ENCODE results near the gene SPATA31D3.

Gene SPATA31D3

DNA sequence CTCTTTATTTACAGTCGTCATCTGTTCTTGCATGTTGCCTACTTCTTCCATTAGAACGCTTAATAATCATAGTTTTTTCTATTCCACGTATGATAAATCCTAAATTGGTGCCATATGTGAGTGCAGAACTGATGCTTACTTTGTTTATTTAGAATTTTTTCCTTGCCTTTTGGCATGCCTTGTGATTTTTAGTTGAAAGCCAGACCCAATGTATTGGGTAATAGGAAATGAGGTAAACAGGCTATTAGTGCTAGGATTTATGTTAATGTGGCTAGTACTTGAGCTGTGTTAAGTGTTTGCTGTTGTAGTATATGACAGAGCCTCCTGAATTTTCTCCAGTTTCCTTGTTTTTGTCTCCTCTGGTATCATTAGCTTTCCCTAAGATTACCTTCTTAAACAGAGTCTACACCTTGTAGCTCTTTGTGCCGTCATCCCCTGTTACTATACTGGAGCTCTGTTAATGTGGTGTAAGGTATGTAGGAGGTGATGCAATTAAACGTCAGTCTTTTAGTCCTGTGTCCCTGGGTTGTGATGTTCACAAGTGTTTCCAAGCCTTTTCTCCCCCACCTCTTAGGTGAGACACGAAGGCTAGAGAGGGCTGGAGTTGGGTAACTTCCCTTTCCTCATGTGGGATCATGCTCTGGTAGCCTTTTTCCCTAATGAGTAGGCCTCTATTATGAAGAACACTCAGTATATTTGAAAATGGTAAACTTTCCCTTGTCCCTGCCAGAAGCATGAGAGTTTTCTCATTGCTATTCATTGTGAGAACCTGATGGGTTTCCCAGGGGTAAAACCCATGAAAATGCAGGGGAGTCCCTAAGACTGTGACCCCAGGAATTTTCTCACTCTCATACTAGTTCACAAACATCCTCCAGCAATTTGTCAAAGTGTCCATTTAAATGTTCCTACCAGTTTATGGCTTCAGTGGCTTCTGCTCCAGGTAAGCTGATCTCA, 21.2 kb downstream of the SPATA31D3 start:
- Histone ChIP-seq H3K27ac (no peak overlapping the region), H3K4me3 (no peak overlapping the region)
- DNase-seq (ENCODE audit: low spot score): no peak
- TF ChIP-seq, protein P1, sequence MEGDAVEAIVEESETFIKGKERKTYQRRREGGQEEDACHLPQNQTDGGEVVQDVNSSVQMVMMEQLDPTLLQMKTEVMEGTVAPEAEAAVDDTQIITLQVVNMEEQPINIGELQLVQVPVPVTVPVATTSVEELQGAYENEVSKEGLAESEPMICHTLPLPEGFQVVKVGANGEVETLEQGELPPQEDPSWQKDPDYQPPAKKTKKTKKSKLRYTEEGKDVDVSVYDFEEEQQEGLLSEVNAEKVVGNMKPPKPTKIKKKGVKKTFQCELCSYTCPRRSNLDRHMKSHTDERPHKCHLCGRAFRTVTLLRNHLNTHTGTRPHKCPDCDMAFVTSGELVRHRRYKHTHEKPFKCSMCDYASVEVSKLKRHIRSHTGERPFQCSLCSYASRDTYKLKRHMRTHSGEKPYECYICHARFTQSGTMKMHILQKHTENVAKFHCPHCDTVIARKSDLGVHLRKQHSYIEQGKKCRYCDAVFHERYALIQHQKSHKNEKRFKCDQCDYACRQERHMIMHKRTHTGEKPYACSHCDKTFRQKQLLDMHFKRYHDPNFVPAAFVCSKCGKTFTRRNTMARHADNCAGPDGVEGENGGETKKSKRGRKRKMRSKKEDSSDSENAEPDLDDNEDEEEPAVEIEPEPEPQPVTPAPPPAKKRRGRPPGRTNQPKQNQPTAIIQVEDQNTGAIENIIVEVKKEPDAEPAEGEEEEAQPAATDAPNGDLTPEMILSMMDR (IDR thresholded peaks at IDR 0.05): no peak

DNA sequence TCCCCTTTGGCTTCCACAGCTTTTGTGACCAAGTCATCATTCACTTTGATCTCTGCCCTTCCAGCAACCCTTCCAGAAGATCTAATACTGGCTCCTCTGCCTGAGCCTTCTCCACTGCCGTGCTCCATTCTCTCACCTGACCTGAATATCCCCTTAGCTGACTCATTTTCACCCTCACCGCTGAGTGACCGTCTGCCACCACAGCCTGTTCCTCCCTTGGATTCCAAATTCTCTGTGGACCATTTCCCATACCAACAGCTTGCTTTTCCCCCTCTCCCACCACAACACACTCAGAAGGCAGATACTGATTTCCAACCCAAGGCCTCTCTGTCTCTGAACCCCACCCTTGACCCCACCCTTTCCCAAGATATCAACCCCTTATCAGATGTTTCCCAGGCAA, 24.7 kb downstream of the SPATA31D3 start:
- TF ChIP-seq, protein P1 (IDR thresholded peaks at IDR 0.05): no peak
- Histone ChIP-seq H3K27ac (no peak overlapping the region), H3K4me3 (no peak overlapping the region)
- no peak for DNase-seq (ENCODE audit: low spot score)

DNA sequence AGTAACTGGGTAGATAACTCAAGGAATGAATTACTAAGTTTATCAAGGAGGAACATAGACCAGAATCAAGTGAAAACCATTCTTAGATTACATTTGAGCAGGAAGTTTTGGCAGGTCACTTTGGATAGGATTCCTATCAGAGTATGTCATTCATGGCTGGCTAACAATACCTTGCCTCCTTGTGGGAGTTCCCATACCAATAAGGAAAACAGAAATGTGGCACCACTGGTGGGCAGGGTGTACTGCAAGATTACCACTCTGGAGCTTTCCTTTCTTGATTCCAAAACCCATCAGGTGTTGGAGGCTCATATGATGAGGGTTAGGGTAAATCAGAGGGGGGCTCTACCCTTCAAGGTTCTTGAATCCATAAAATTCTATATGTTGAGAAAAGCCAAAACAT, 26.7 kb downstream of the SPATA31D3 start:
- TF ChIP-seq, protein P1 (IDR thresholded peaks at IDR 0.05): no peak
- H3K27ac ChIP-seq: no peak overlapping the region
- DNase-seq (ENCODE audit: low spot score): no peak
- H3K4me3 ChIP-seq: no peak overlapping the region

DNA sequence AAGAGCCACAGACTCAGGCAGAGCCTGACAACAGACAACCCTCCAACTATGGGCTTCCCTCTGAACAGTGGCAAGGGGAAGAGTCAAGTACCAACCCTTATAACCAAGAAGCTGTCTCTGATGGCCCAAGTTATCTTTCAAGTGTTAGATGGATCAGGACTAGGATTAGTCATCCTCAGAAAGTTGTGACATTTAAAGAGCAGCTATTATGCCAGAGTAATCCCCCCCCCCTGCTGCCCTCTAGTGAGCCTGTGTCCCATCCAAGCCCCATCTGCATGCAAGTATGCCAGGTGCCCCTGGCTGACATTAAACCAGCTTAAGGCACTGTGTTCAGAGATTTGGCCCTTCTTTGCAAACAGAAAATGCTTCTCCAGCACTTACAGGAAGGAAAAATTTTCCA, 28.4 kb downstream of the SPATA31D3 start:
- no peak for DNase-seq (ENCODE audit: low spot score)
- Histone ChIP-seq H3K27ac (no peak overlapping the region), H3K4me3 (no peak overlapping the region)
- TF ChIP-seq, protein P1 (IDR thresholded peaks at IDR 0.05): no peak

DNA sequence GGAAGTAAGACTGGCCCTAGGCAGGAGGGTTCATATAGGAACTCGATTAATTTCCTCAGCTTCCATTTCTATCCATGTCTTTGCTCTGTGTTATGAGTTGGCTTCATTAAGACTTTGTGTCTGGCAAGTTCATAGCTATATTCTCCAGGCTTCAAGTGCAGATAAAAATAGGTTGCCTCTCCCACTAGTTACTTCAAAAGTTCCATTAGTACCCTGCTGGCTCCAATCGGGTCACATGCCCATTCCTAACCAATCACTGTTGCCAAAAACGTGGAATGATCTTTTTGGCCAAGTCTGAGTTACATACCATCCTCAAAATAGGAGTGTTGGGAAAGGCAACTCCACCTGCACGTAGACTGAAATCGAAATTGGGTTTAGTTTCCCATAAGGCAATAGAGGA, 31.5 kb downstream of the SPATA31D3 start:
- no peak for DNase-seq (ENCODE audit: low spot score)
- Histone ChIP-seq H3K4me3 (no peak overlapping the region), H3K27ac (no peak overlapping the region)
- TF ChIP-seq, protein P1 (IDR thresholded peaks at IDR 0.05): no peak

DNA sequence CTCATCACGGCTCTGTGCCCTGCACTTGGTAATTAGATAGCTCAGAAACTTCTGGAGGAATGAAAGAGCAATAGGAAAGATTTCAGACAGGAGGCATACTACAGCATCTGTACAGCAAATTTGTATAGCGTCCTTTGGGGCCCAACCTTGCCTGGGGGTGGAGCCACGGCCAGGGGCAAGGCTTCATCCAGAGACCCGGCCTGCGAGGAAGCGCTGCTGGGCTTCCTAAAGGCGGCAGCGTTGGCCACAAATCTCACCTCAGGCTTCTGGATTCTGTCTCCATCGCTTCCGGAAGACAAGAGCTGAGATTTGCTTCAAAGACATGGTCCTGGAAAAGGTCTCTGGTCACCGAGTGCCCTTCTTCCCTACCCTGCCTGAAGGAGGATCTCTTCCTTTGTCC, 33.1 kb downstream of the SPATA31D3 start:
- Histone ChIP-seq H3K4me3 (no peak overlapping the region), H3K27ac (no peak overlapping the region)
- TF ChIP-seq, protein P1 (IDR thresholded peaks at IDR 0.05): no peak
- DNase-seq (ENCODE audit: low spot score): no peak

DNA sequence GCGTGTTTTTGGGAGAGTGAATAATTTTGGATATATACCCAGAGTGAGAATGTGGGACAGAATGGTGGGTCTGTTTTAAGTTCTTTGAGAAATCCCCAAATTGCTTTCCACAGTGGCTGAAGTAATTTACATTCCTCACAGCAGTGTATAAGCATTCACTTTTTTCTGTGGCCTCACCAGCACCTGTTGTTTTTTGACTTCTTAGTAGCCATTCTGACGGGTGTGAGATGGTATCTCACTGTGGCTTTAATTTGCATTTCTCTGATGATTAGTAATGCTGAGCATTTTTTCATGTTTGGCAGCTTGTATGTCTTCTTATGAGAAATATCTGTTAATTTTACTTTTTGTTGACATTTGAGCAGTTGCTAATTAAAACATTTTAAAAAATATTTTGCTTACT, 35.9 kb downstream of the SPATA31D3 start:
- Histone ChIP-seq H3K27ac (no peak overlapping the region), H3K4me3 (no peak overlapping the region)
- DNase-seq (ENCODE audit: low spot score): no peak
- TF ChIP-seq, protein P1 (IDR thresholded peaks at IDR 0.05): no peak
